Liver (tissue), 3 donors: Measurements from ENCODE around the gene DNAH10.

Experiments used
- FOXA1 ChIP-seq: IDR thresholded peaks from 2 replicates; pipeline ENCODE4 v1.6.1; 2016; ENCODE audit warnings: antibody characterized with exemption
- FOXA2 ChIP-seq: IDR thresholded peaks from 2 replicates; pipeline ENCODE4 v1.6.1; 2016; ENCODE audit warnings: antibody characterized with exemption
- JUND ChIP-seq, 2 donors: IDR thresholded peaks; 2 replicates each; pipeline ENCODE4 v1.6.1; 2016; ENCODE audit warnings: antibody characterized with exemption in 2 of 2
- SP1 ChIP-seq: IDR thresholded peaks from 2 replicates; pipeline ENCODE4 v1.6.1; 2018; ENCODE audit warnings: antibody characterized with exemption, mild to moderate bottlenecking
- TAF1 ChIP-seq: conservative IDR thresholded peaks from 2 replicates; pipeline ENCODE4 v1.6.1; 2016; ENCODE audit warnings: antibody characterized with exemption, mild to moderate bottlenecking
- YY1 ChIP-seq: IDR thresholded peaks from 2 replicates; pipeline ENCODE4 v1.6.1; 2016; ENCODE audit warnings: antibody characterized with exemption, mild to moderate bottlenecking
- TF ChIP-seq, protein P1 (sequence below): fragments of 150-350 bp; IDR thresholded peaks from 2 replicates; pipeline ENCODE4 v1.5.1; 2017; ENCODE audit warnings: improper control_type of control experiment, low read depth, low read length; ENCODE audit not compliant: missing input control
- TF ChIP-seq, protein P2 (sequence below): IDR thresholded peaks from 2 replicates; pipeline ENCODE4 v1.6.1; 2016; ENCODE audit warnings: antibody characterized with exemption
- TF ChIP-seq, protein P3 (sequence below): IDR thresholded peaks from 2 replicates; pipeline ENCODE4 v1.6.1; 2016; ENCODE audit warnings: antibody characterized with exemption
- TF ChIP-seq, protein P4 (sequence below): IDR thresholded peaks from 2 replicates; pipeline ENCODE4 v1.6.1; 2016; ENCODE audit warnings: antibody characterized with exemption
- donor health status: healthy.
- donor health status: healthy.

DNA sequence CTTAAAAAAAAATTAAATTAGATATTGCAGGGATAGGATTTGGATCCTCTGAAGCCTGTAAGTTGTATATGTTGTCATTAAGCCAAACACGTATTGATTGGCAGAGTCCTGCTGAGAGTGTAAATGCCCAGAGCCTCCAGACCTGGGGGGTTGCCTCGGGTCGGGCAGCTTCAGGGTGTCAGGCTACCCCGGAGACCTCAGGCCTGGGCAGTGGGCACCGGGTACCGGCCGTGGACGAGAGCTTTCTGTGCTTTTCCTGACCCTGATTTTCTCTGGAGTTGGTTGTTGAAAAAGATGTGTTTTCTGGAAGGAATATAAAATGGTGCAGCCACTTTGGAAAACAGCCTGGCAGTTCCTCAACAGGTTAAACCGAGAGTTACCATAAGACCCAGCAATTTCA is 96.1 kb downstream of the DNAH10 start:
- TF ChIP-seq, protein P1, sequence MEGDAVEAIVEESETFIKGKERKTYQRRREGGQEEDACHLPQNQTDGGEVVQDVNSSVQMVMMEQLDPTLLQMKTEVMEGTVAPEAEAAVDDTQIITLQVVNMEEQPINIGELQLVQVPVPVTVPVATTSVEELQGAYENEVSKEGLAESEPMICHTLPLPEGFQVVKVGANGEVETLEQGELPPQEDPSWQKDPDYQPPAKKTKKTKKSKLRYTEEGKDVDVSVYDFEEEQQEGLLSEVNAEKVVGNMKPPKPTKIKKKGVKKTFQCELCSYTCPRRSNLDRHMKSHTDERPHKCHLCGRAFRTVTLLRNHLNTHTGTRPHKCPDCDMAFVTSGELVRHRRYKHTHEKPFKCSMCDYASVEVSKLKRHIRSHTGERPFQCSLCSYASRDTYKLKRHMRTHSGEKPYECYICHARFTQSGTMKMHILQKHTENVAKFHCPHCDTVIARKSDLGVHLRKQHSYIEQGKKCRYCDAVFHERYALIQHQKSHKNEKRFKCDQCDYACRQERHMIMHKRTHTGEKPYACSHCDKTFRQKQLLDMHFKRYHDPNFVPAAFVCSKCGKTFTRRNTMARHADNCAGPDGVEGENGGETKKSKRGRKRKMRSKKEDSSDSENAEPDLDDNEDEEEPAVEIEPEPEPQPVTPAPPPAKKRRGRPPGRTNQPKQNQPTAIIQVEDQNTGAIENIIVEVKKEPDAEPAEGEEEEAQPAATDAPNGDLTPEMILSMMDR, result no peak
- TF ChIP-seq JUND (IDR thresholded peaks at IDR 0.05), result no peak
- TF ChIP-seq, protein P2, sequence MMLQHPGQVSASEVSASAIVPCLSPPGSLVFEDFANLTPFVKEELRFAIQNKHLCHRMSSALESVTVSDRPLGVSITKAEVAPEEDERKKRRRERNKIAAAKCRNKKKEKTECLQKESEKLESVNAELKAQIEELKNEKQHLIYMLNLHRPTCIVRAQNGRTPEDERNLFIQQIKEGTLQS, result no peak
- TF ChIP-seq, protein P3, sequence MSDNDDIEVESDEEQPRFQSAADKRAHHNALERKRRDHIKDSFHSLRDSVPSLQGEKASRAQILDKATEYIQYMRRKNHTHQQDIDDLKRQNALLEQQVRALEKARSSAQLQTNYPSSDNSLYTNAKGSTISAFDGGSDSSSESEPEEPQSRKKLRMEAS, result no peak
- TF ChIP-seq SP1, result no peak
- TF ChIP-seq TAF1, result no peak
- TF ChIP-seq FOXA1, result no peak
- TF ChIP-seq, protein P4, sequence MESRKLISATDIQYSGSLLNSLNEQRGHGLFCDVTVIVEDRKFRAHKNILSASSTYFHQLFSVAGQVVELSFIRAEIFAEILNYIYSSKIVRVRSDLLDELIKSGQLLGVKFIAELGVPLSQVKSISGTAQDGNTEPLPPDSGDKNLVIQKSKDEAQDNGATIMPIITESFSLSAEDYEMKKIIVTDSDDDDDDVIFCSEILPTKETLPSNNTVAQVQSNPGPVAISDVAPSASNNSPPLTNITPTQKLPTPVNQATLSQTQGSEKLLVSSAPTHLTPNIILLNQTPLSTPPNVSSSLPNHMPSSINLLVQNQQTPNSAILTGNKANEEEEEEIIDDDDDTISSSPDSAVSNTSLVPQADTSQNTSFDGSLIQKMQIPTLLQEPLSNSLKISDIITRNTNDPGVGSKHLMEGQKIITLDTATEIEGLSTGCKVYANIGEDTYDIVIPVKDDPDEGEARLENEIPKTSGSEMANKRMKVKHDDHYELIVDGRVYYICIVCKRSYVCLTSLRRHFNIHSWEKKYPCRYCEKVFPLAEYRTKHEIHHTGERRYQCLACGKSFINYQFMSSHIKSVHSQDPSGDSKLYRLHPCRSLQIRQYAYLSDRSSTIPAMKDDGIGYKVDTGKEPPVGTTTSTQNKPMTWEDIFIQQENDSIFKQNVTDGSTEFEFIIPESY, result no peak
- no peak for TF ChIP-seq YY1
- TF ChIP-seq FOXA2, result no peak
